OCI-M2 (cell line): Measurements from ENCODE around the gene EFL1.
"Not testable (repeated sequence)": the region's sequence is repeated elsewhere in the genome, so short reads cannot be mapped to it uniquely, and the experiment has no call there.

Source experiments
- DNase-seq: peaks from one replicate; lab custom pipeline; 2025; ENCODE audit not compliant: unreplicated experiment; lab: John Stamatoyannopoulos, UW

The EFL1 gene

DNA sequence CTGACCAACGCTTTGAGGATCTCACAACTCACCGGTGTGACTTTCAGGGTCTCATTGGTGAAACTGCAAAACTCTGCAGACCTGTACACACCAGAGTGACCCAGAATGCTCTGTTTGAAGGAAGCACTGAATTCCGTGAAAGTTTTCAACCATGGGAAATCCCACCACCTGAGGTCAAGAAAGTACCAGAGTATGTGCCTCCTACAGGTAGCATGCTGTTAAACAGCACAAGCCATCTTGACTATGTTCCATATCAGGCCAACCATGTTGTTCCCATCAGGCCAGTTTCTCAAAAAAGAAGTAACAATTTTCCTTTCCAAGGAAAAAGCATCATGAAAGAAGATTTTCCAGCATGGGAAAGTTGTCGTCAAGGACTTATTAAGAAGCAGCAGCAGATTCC, 19.9 kb upstream of the EFL1 start:
- DNase-seq, result not testable (repeated sequence)

- DNase-seq, result not testable (repeated sequence)
Measured at GRCh38 chr15:82281276-82281675, 18.7 kb upstream of the EFL1 start.

DNA sequence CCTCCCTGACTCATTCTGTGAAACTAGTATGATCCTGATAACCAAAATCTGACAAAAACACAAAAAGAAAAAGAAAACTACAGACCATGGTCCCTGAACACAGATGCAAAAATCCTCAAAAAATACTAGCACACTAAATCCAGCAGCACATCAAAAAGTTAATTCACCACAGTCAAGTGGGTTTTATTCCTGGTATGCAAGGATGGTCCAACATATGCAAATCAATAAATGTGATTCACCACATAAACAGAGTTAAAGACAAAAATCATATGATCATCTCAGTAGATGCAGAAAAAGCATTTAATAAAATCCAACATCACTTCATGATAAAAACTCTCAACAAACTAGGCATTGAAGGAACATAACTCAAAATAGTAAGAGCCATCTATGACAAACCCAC, 12.9 kb upstream of the EFL1 start:
- no peak for DNase-seq

GRCh38 chr15:82272154-82272553, 9.6 kb upstream of the EFL1 start:
- no peak for DNase-seq

- DNase-seq, result not testable (repeated sequence)
Measured at GRCh38 chr15:82268454-82268853, 5.9 kb upstream of the EFL1 start.

- not testable (repeated sequence) for DNase-seq
Measured at GRCh38 chr15:82267137-82267536, 4.6 kb upstream of the EFL1 start.

DNA sequence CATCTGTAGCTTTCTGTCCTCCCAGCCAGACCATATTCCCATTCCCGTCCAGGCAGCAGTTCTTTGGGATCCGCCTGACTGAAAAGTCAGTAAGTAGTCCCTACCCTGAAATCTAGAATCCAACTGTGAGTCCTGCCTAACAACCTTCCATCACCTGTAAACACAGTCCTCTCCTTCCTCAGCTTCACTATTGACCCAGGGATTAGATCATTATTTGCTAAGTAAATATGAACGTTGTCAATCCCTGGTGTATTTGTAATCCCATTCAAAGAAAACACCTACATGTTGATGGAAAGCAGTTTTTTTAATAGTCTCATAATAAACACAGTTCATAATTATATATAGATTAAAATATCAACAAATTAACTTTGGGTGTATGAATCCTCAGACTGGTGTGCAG, 816 bp upstream of the EFL1 start:
- DNase-seq, result no peak

DNA sequence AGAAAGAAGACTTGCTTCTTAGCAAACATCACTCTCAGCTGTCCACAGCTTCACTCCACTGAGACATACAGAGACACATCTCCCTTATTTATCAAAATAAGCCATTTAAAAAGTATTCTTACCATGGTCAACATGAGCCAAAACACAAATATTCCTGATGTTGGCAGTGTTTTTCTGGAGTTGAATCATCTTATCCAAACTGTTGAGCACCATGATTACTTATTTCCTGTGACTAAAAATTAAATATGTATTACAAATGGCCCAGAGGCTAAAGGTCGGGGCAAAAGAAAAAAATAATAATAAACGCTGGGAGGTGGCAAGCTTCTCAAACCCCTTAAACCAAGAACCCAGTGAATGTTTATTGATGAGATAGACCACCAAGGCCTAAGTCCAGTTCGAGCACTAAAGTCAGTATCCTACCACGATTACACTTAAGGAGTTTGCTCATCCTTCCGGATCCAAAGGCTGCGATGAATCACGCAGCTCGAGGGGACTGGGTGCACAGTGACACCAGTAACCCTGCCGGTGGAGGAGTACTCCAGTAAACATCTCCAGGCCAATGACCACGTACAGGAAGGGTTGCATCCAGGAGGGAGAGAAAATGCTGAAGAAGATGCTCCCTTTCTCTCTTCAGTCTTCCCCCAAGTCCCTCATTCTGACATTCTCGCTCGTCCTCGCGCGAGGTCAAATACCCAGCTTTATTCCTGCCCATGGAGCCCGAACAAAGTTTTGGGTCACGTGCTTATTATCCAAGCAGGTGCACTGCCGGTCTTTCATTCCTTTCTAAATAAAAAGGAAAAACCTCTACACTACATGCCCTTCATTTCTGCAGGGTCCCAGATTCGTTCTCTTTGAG, 740 bp downstream of the EFL1 start:
- not testable (repeated sequence) for DNase-seq

GRCh38 chr15:82248261-82248660, 14.3 kb downstream of the EFL1 start:
- DNase-seq, result not testable (repeated sequence)

DNA sequence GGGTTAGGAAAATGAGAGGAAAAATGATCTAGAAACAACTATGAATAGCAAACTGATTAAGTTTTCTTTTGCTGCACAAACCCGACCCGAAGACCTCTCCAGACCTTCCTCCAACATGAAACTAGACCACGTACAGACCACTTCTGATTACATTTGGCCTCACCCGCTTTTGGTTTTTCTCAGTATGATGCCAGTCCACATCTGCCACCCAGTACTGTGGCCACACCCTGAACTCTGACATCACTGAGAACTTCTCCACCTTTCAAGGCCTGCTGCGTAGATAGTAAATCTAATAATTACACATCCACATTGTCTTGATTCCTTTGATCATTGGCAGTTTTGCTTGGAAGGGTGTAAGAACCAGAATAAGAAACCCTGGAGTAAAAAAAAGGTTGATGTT, 16.6 kb downstream of the EFL1 start:
- DNase-seq, result not testable (repeated sequence)

GRCh38 chr15:82243644-82244043, 18.9 kb downstream of the EFL1 start:
- DNase-seq, result not testable (repeated sequence)

GRCh38 chr15:82241836-82242499, 20.6 kb downstream of the EFL1 start:
- DNase-seq, result not testable (repeated sequence)

DNA sequence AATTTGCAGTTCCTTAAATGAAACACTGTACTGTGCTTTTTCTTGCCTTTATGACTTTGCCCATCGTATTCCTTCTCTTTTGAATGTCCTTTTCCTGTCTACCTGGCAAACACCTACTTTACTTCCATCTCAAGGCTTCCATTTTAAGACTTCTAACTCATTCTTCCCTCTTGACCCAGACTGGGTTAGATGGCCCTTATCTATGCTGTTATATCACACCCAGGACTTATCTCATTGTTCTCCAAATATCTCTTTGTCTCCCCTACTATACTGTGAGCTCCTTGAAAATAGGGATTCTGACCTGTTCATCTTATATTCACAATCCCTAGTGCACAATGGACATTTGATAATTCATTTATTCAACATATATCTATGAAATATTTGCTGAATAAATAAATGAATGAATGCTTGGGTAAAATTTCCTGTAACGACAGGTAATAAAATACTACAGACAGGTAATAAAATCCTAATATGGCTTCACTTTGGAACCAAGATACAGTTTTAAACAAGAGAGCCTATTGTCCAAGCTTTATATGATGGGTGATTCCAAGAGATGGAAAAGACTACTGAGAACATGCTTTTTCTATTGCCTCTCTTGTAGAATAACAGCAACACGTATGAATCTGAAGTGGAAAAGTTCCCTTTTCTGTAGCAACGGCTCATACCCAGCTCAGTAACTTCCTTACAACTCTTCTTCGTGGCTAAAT, 22.7 kb downstream of the EFL1 start:
- no peak for DNase-seq

- not testable (repeated sequence) for DNase-seq
Measured at GRCh38 chr15:82237944-82238534, 24.5 kb downstream of the EFL1 start.

GRCh38 chr15:82231842-82232241, 30.7 kb downstream of the EFL1 start:
- no peak for DNase-seq

DNA sequence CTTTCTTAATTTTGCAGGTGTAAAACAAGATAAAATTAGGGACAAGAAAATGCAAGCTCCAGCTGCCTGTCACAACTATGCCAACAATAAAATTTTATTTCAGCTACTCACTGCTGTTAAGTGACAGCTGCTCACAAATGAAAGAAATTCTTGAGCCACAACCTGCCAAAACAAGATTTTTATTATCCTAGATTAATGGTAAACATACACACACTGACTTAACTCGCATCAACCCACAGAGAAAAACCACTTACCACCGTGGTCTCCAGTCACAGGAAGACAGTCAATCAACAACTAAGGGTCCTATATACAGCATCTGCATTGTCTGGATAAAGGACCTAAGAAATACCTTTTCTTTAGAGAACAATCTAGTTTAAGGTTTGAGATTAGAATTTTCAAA, 31.3 kb downstream of the EFL1 start:
- DNase-seq, result no peak

DNA sequence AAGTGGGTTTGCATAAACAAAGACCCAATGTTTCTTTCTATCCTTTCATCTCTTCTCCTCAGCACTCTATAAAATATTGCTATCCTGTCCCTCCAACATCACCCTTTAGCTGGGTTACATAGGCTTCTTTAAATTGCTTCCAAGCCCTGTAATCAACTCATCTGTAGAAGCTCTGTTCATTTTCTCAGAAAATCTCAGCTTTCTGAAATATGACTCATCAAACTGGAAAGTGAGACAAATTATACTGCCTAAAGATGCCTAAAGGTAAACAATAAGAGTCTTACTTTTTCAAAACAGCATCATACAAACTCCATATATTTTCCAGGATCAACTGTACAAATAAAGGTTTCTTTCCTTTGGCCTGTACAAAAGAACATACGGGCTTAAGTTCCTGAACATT, 33.8 kb downstream of the EFL1 start:
- no peak for DNase-seq

GRCh38 chr15:82221535-82221934, 41.0 kb downstream of the EFL1 start:
- DNase-seq, result not testable (repeated sequence)

DNA sequence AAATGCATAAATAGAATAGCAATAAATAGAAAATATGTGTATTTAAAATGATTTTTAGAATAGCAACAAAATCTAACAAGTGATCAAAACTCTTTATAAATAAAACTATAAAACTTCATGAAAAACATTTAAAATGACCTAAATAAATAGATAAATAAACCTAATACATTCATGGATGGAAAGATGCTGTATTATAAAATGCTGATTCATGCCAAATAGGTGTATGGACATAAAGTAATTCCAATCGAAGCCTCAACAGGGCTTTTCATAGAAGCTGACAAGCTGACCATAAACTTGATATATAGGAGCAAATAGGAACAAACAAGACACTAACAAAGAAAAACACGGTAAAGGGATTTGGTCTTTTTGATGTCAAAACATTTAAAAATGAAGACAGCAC, 46.4 kb downstream of the EFL1 start:
- not testable (repeated sequence) for DNase-seq

DNA sequence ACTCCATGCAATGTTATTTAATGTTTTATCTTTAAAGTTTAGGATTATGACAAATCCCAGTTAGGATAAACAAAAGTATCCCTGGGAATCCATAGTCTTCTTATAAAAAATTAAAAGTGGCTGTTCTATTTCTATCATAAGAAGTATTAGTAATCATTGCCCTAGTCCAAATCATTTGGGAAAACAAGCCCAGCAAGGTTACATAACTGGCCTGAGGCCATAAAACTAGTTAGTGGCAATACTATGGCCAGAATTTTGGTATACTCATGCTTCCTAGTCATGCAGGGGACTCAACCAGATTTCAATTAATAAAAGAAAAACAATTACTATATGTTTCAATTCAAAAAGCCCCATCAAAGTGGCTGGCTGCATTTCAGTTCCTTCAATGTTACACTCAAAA, 50.3 kb downstream of the EFL1 start:
- not testable (repeated sequence) for DNase-seq

- DNase-seq, result not testable (repeated sequence)
Measured at GRCh38 chr15:82210066-82210597, 52.4 kb downstream of the EFL1 start.
